PC-3 (cell line): ENCODE measurements around the gene CST8. TPM values are rescaled to one million over a fixed set of nuclear protein-coding genes. Genes with fewer than 3 reads are reported as not detected.

Source experiments
- ATAC-seq: fragments of 200-7000 bp; cut with Tn5 transposase; 2 replicates; pipeline ENCODE4 v1.9.1; 2020; ENCODE audit warnings: mild to moderate bottlenecking, moderate library complexity
- BruUV-seq: library from RNA; stranded (reverse); fragments of 400-500 nt; replicated peaks from 2 replicates; lab custom pipeline; 2021; lab: Mats Ljungman, UMichigan
- CTCF ChIA-PET: fragments of 300-600 bp; sonication (Branson Sonifier 250); formaldehyde crosslinking; loops from one replicate; lab custom pipeline; 2022; ENCODE audit warnings: antibody characterized with exemption; lab: Charles Lee
- POLR2A ChIA-PET: fragments of 300-600 bp; sonication (Branson Sonifier 250); formaldehyde crosslinking; loops from one replicate; lab custom pipeline; 2022; ENCODE audit warnings: antibody characterized with exemption; ENCODE audit not compliant: unreplicated experiment; lab: Charles Lee
- DNase-seq: peaks from one replicate; pipeline ENCODE4 v3.0.0-alpha.2; 2015
- H2AFZ ChIP-seq: fragments of 300-600 bp; sonication (generic); 2 replicates; pipeline ENCODE4 v1.6.0; 2016; ENCODE audit warnings: antibody characterized with exemption, low read length
- H3F3A ChIP-seq: fragments of 300-600 bp; sonication (generic); one replicate; pipeline ENCODE4 v1.6.0; 2017; ENCODE audit warnings: antibody characterized with exemption, low read length, control low read depth, mild to moderate bottlenecking; ENCODE audit not compliant: unreplicated experiment
- H3K27ac ChIP-seq: fragments of 300-600 bp; sonication (generic); 2 replicates; pipeline ENCODE4 v1.5.1; 2016; ENCODE audit warnings: mild to moderate bottlenecking, low read length
- H3K27me3 ChIP-seq: fragments of 300-600 bp; sonication (generic); 2 replicates; pipeline ENCODE4 v1.6.1; 2016; ENCODE audit warnings: low read length, mixed read lengths
- H3K36me3 ChIP-seq: fragments of 300-600 bp; sonication (generic); 2 replicates; pipeline ENCODE4 v1.6.1; 2016; ENCODE audit warnings: low read depth, mixed run types, low read length, mixed read lengths
- H3K4me1 ChIP-seq: fragments of 300-600 bp; sonication (generic); 2 replicates; pipeline ENCODE4 v1.5.1; 2016; ENCODE audit warnings: low read length; ENCODE audit not compliant: insufficient read depth
- H3K4me2 ChIP-seq: fragments of 300-600 bp; sonication (generic); 2 replicates; pipeline ENCODE4 v1.6.0; 2016; ENCODE audit warnings: low read length
- H3K4me3 ChIP-seq: fragments of 300-600 bp; sonication (generic); 2 replicates; pipeline ENCODE4 v1.5.1; 2016; ENCODE audit warnings: mild to moderate bottlenecking, low read length, mixed read lengths
- H3K79me2 ChIP-seq: fragments of 300-600 bp; sonication (generic); 2 replicates; pipeline ENCODE4 v1.6.1; 2017; ENCODE audit warnings: low read length, mixed read lengths
- H3K9ac ChIP-seq: fragments of 300-600 bp; sonication (generic); 2 replicates; pipeline ENCODE4 v1.6.0; 2016; ENCODE audit warnings: mild to moderate bottlenecking, low read length
- H3K9me2 ChIP-seq: fragments of 300-600 bp; sonication (generic); replicated peaks from 2 replicates; pipeline ENCODE4 v1.6.1; 2016; ENCODE audit warnings: mixed run types, low read length, mixed read lengths
- H3K9me3 ChIP-seq: fragments of 300-600 bp; sonication (generic); 2 replicates; pipeline ENCODE4 v1.6.1; 2016; ENCODE audit warnings: low read length, mixed read lengths
- H4K20me1 ChIP-seq: fragments of 300-600 bp; sonication (generic); 2 replicates; pipeline ENCODE4 v1.6.1; 2016; ENCODE audit warnings: low read length, mixed read lengths
- EZH2 ChIP-seq: fragments of 300-600 bp; sonication (generic); IDR thresholded peaks from one replicate; pipeline ENCODE4 v1.6.1; 2017; ENCODE audit warnings: antibody characterized with exemption, mild to moderate bottlenecking, low read length; ENCODE audit not compliant: unreplicated experiment
- EZH2phosphoT487 ChIP-seq: fragments of 300-600 bp; sonication (generic); IDR thresholded peaks from 2 replicates; pipeline ENCODE4 v1.6.1; 2018; ENCODE audit warnings: mild to moderate bottlenecking, antibody characterized with exemption, low read length, borderline replicate concordance
- intact Hi-C: fragments of 100-400 bp; cut with micrococcal nuclease; formaldehyde crosslinking; loops from 2 replicates; pipeline ENCODE4 v1.9.0; 2023
- total RNA-seq: library from RNA; depleted of rRNA; stranded (reverse); fragments of >200 nt; gene quantifications from 2 replicates; pipeline ENCODE4 v1.2.3, GENCODE V29; 2014
- TF ChIP-seq, protein P1 (sequence below): fragments of 300-600 bp; sonication (generic); conservative IDR thresholded peaks from 2 replicates; pipeline ENCODE4 v1.5.1; 2017; ENCODE audit warnings: antibody characterized with exemption, low read depth, mild to moderate bottlenecking, low read length

The CST8 gene
- total RNA-seq, 1 experiment from 2014 or later: not detected

DNA sequence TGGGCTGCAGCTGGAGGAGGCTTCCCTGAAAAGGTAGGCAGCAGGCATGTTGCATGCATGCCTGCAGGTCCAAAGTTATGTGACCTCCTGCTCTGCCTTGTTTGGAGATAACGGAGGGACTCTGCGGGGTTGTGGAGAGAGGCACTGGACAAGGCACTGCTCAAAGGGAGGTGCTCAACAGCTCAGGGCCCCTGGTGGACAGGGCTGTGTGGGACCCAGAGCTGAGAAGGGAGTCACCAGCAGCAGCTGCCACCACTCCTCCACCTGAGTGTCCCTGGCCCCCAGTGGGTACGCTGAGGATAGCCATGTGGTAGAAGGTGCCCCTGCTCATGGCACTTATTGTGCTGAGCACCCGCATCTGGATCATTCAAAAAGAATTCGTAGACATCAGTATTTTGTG is 15.5 kb upstream of the CST8 start:
- Histone ChIP-seq H3K9ac (no peak overlapping the region), H3K79me2 (no peaks in the 10 kb centered on the region), H3K9me2 (no peaks in the 10 kb centered on the region), H3K9me3 (no peaks in the 10 kb centered on the region), H2AFZ (no peak overlapping the region), H3K27me3 (peaks cover 33% of the 10 kb centered on the region; the same call in 1 of the 2 replicates), H3F3A (no peaks in the 10 kb centered on the region), H4K20me1 (no peaks in the 10 kb centered on the region), H3K4me3 (no peak overlapping the region), H3K36me3 (no peaks in the 10 kb centered on the region), H3K27ac (no peak overlapping the region), H3K4me1 (no peaks in the 10 kb centered on the region), H3K4me2 (no peak overlapping the region)
- ChIA-PET POLR2A (no interaction called here), CTCF (no interaction called here)
- intact Hi-C loops: no loop called here
- DNase-seq (no peak), ATAC-seq (no peak)
- no TSS peak for BruUV-seq
- no peak for TF ChIP-seq EZH2
- no peak for TF ChIP-seq EZH2phosphoT487
- TF ChIP-seq, protein P1, sequence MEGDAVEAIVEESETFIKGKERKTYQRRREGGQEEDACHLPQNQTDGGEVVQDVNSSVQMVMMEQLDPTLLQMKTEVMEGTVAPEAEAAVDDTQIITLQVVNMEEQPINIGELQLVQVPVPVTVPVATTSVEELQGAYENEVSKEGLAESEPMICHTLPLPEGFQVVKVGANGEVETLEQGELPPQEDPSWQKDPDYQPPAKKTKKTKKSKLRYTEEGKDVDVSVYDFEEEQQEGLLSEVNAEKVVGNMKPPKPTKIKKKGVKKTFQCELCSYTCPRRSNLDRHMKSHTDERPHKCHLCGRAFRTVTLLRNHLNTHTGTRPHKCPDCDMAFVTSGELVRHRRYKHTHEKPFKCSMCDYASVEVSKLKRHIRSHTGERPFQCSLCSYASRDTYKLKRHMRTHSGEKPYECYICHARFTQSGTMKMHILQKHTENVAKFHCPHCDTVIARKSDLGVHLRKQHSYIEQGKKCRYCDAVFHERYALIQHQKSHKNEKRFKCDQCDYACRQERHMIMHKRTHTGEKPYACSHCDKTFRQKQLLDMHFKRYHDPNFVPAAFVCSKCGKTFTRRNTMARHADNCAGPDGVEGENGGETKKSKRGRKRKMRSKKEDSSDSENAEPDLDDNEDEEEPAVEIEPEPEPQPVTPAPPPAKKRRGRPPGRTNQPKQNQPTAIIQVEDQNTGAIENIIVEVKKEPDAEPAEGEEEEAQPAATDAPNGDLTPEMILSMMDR: no peak

DNA sequence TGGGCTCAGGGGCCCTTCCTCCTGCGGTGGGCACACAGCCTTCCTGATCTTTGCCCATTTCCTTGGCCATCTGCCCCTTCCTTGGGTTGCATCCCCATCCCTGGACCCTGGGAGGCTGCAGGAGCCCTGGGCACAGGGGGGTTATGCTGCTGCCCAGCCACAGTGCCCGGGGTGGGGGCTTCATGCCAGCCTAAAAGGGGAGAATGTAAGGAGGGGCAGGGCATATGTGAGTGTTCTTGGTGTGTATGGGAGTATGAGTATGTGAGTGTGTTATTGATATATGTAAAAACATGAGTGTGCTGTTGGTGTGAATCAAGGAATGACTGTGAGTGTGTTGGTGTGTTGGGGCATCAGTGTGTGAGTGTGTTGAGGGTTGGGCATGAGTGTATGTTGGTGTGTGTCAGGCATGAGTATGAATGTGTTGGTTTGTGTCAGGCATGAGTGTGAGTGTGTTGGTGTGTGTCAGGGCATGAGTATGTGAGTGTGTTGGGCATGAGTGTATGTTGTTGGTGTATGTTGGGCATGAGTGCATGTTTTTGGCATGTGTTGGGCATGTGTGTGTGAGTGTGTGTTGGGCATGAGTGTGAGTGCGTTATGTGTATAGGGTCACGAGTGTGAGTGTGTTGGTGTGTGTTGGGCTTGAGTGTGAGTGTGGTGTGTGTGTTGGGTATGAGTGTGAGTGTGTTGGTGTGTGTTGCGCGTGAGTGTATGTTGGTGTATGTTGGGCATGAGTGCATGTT is 14.7 kb upstream of the CST8 start:
- intact Hi-C loops: no loop called here
- no peaks in the 10 kb centered on the region for H3F3A ChIP-seq
- no peak for DNase-seq
- no peak overlapping the region for H3K9ac ChIP-seq
- no peaks in the 10 kb centered on the region for H3K4me1 ChIP-seq
- no peak overlapping the region for H3K27ac ChIP-seq
- no peak for ATAC-seq
- no peak overlapping the region for H3K4me3 ChIP-seq
- no peaks in the 10 kb centered on the region for H3K36me3 ChIP-seq
- H3K9me2 ChIP-seq: no peaks in the 10 kb centered on the region
- H4K20me1 ChIP-seq: no peaks in the 10 kb centered on the region
- POLR2A ChIA-PET: no interaction called here
- H3K27me3 ChIP-seq: peaks cover 28% of the 10 kb centered on the region; the same call in 1 of the 2 replicates
- TF ChIP-seq EZH2 (no peak), EZH2phosphoT487 (no peak)
- TF ChIP-seq, protein P1: no peak
- CTCF ChIA-PET: no interaction called here
- no peaks in the 10 kb centered on the region for H3K79me2 ChIP-seq
- H3K9me3 ChIP-seq: no peaks in the 10 kb centered on the region
- no peak overlapping the region for H3K4me2 ChIP-seq
- no peak overlapping the region for H2AFZ ChIP-seq
- no TSS peak for BruUV-seq

DNA sequence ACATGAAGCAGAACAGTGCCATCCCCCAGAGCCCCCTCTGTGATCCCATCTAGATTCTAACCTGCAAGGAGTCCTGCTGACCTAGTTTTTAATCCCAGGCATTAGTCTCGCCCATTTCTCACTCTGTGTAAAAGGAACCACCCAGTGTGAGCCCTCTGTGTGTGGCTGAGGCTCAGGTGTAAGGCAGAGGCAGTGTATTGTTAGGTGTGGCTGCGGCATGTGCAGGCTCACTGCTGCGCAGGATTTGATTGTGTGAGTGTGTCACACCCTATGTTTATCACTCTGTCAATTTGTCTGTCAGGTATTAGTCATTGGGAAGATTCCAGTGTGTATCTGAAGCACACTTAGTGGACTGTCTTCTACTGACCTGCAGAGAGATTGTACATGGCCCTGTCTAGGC is 13.7 kb upstream of the CST8 start:
- Histone ChIP-seq H2AFZ (no peak overlapping the region), H4K20me1 (no peaks in the 10 kb centered on the region), H3K9ac (no peak overlapping the region), H3K79me2 (no peaks in the 10 kb centered on the region), H3K9me3 (no peaks in the 10 kb centered on the region), H3K27ac (no peak overlapping the region), H3K9me2 (no peaks in the 10 kb centered on the region), H3K4me3 (no peak overlapping the region), H3K4me2 (no peak overlapping the region), H3K36me3 (no peaks in the 10 kb centered on the region), H3F3A (no peaks in the 10 kb centered on the region), H3K4me1 (no peaks in the 10 kb centered on the region), H3K27me3 (peaks cover 37% of the 10 kb centered on the region)
- ATAC-seq: no peak
- ChIA-PET CTCF (no interaction called here), POLR2A (no interaction called here)
- TF ChIP-seq EZH2: no peak
- TF ChIP-seq, protein P1: no peak
- no peak for TF ChIP-seq EZH2phosphoT487
- no TSS peak for BruUV-seq
- DNase-seq: no peak
- intact Hi-C loops: no loop called here
